NCI-H345 treated with DMSO at 0.1 percent for 48 hours (cell line): ENCODE results near the gene PDCD1.
"Not testable (repeated sequence)": the region's sequence is repeated elsewhere in the genome, so short reads cannot be mapped to it uniquely, and the experiment has no call there.

ENCODE experiments used
- DNase-seq: peaks from one replicate; lab custom pipeline; 2025; ENCODE audit not compliant: unreplicated experiment; lab: John Stamatoyannopoulos, UW

PDCD1 gene

GRCh38 chr2:241835611-241836010 lies 23.1 kb downstream of the PDCD1 start:
- DNase-seq, result no peak

GRCh38 chr2:241834527-241835210 lies 24.0 kb downstream of the PDCD1 start:
- no peak for DNase-seq

GRCh38 chr2:241833756-241834526 lies 24.8 kb downstream of the PDCD1 start:
- DNase-seq, result not testable (repeated sequence)

GRCh38 chr2:241833101-241833663 lies 25.5 kb downstream of the PDCD1 start:
- DNase-seq, result no peak

GRCh38 chr2:241827394-241827793 lies 31.3 kb downstream of the PDCD1 start:
- DNase-seq, result no peak

- not testable (repeated sequence) for DNase-seq
Observed at GRCh38 chr2:241823531-241824437, 34.9 kb downstream of the PDCD1 start.

GRCh38 chr2:241822264-241822623 lies 36.5 kb downstream of the PDCD1 start:
- DNase-seq, result no peak

GRCh38 chr2:241821460-241822263 lies 37.0 kb downstream of the PDCD1 start:
- no peak for DNase-seq

GRCh38 chr2:241820625-241821384 lies 37.9 kb downstream of the PDCD1 start:
- no peak for DNase-seq

- DNase-seq, result not testable (repeated sequence)
Observed at GRCh38 chr2:241819947-241820624, 38.6 kb downstream of the PDCD1 start.

- no peak for DNase-seq
Observed at GRCh38 chr2:241818943-241819270, 39.8 kb downstream of the PDCD1 start.

- no peak for DNase-seq
Observed at GRCh38 chr2:241818229-241818942, 40.3 kb downstream of the PDCD1 start.

GRCh38 chr2:241817821-241818215 lies 40.9 kb downstream of the PDCD1 start:
- not testable (repeated sequence) for DNase-seq

- no peak for DNase-seq
Observed at GRCh38 chr2:241817126-241817820, 41.4 kb downstream of the PDCD1 start.

GRCh38 chr2:241816431-241817121 lies 42.1 kb downstream of the PDCD1 start:
- DNase-seq, result no peak

- DNase-seq, result no peak
Observed at GRCh38 chr2:241815477-241816430, 42.9 kb downstream of the PDCD1 start.
